ENCODE data around the gene MXD4. TPM values are rescaled to one million over a fixed set of nuclear protein-coding genes. Genes with fewer than 3 reads are reported as not detected.

MXD4 gene
- total and polyA plus RNA-seq, 9 of the 15 experiments (the other 6 are each of a cell fraction or from before 2014, with no cell fraction given), result 0.06 to 13.5 (median 5.9) TPM

DNA sequence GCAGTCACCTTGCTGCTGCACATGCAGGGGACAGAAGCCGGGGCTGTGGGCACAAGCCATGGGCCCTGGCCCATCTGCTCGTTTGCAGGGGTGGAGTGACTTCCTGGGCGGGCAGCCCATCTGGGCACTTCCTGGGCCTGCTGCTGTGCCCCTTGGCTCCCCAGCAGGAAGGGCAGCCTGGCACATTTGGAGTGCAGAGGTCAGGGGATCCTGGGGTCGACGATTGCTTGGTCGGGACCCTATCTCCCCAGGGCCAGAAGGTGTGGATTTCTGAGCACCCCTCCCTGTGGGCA is 10.9 kb upstream of the MXD4 start (continued):
- TF ChIP-seq TBL1XR1 (IDR thresholded peaks at IDR 0.05; ENCODE audit: low read length in 2 of 2) (no peak), ZNF197 (CRISPR knock-in tag; IDR thresholded peaks at IDR 0.05; ENCODE audit: low read depth) (no peak), ZNF639 (CRISPR knock-in tag; conservative IDR thresholded peaks at IDR 0.05 in 1 of 2, IDR thresholded peaks at IDR 0.05 in 1 of 2) (no peak), MGA (IDR thresholded peaks at IDR 0.05) (no peak), KLF13 (tag; IDR thresholded peaks at IDR 0.05; ENCODE audit: borderline replicate concordance, low read depth) (no peak)

All from K562 (cell line).